GM18867 (cell line): ENCODE data around the gene LRFN2.

Source experiments
- ATAC-seq: cut with Tn5 transposase; IDR thresholded peaks from one replicate; pipeline ENCODE4 v1.9.1; 2021; ENCODE audit warnings: mild to moderate bottlenecking, moderate library complexity; ENCODE audit not compliant: unreplicated experiment

The LRFN2 gene

GRCh38 chr6:40545954-40546353 is 41.2 kb downstream of the LRFN2 start:
- ATAC-seq, result no peak

GRCh38 chr6:40543776-40544175 is 43.4 kb downstream of the LRFN2 start:
- no peak for ATAC-seq

GRCh38 chr6:40543146-40543545 is 44.0 kb downstream of the LRFN2 start:
- no peak for ATAC-seq

GRCh38 chr6:40542175-40542764 is 44.9 kb downstream of the LRFN2 start:
- no peak for ATAC-seq

- ATAC-seq, result no peak
Observed at GRCh38 chr6:40541556-40542174, 45.5 kb downstream of the LRFN2 start.

GRCh38 chr6:40540790-40541189 is 46.4 kb downstream of the LRFN2 start:
- ATAC-seq, result no peak

- ATAC-seq, result no peak
Observed at GRCh38 chr6:40539853-40540252, 47.3 kb downstream of the LRFN2 start.

GRCh38 chr6:40538556-40538955 is 48.6 kb downstream of the LRFN2 start:
- ATAC-seq, result no peak

GRCh38 chr6:40537446-40537845 is 49.7 kb downstream of the LRFN2 start:
- no peak for ATAC-seq

- ATAC-seq, result no peak
Observed at GRCh38 chr6:40536442-40536841, 50.7 kb downstream of the LRFN2 start.

GRCh38 chr6:40535819-40536380 is 51.3 kb downstream of the LRFN2 start:
- no peak for ATAC-seq

- ATAC-seq, result no peak
Observed at GRCh38 chr6:40535110-40535818, 51.9 kb downstream of the LRFN2 start.

- no peak for ATAC-seq
Observed at GRCh38 chr6:40532349-40533000, 54.7 kb downstream of the LRFN2 start.

- ATAC-seq, result no peak
Observed at GRCh38 chr6:40529919-40530318, 57.2 kb downstream of the LRFN2 start.

- no peak for ATAC-seq
Observed at GRCh38 chr6:40529040-40529439, 58.1 kb downstream of the LRFN2 start.

- no peak for ATAC-seq
Observed at GRCh38 chr6:40528051-40528450, 59.1 kb downstream of the LRFN2 start.

- ATAC-seq, result no peak
Observed at GRCh38 chr6:40526036-40526435, 61.1 kb downstream of the LRFN2 start.

- no peak for ATAC-seq
Observed at GRCh38 chr6:40524797-40525585, 62.2 kb downstream of the LRFN2 start.

- ATAC-seq, result no peak
Observed at GRCh38 chr6:40523505-40524172, 63.5 kb downstream of the LRFN2 start.

GRCh38 chr6:40521496-40521895 is 65.7 kb downstream of the LRFN2 start:
- no peak for ATAC-seq
